Measurements from ENCODE around the gene TOX3. TPM values are rescaled to one million over a fixed set of nuclear protein-coding genes. Genes with fewer than 3 reads are reported as not detected.

The TOX3 gene
- total RNA-seq, 1 experiment from 2014 or later, result not detected

GRCh38 chr16:52496051-52496876 is 50.7 kb downstream of the TOX3 start:
- DNase-seq (ENCODE audit: extremely low read depth, low read depth), result no peak

- no peak for DNase-seq (ENCODE audit: extremely low read depth, low read depth)
Observed at GRCh38 chr16:52494621-52495020, 52.3 kb downstream of the TOX3 start.

DNA sequence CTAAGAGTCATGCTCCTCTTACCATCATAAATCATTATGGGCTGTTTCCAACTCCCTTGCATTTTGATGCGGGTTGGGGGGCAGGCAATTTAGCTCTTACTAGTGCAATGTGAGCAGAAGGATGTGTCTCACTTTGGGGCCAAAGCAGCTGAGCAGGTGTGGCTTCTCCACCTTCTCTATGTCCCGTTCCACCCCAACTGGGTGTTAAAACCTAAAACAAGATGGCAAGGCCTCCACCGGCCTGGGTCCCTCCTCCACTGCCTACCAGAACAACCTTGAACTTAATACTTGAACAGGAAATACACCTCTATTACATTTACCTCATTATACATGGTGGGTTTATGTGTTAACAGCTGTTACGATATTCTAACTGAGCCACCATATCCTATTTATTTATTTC is 52.8 kb downstream of the TOX3 start:
- no peak for DNase-seq (ENCODE audit: extremely low read depth, low read depth)

DNA sequence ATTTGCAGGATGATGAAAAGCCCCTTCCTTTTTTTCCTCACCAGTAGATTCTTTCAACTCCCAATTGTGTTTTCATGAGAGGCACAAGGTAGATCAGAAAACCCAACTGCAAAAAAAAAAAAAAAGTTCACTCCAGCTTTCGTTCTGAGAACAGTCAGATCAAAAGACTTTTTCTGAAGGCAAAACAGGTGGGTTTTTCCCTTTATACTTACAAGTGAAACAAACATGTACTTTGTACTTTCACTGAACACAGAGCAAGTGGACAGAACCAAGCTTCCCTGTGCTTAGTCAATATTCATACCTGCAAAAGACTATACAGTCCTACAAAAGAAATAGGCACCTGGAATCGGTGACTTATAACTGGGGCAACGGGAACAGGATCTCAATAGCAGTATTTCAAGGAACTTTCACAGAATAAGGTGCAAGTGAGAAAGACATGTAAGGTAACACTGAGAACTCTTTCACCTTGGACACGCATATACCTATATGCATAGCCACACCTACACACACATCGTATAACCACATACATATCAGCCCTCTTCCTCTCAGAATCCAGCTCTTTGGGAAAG is 54.1 kb downstream of the TOX3 start:
- DNase-seq (ENCODE audit: extremely low read depth, low read depth), result no peak

DNA sequence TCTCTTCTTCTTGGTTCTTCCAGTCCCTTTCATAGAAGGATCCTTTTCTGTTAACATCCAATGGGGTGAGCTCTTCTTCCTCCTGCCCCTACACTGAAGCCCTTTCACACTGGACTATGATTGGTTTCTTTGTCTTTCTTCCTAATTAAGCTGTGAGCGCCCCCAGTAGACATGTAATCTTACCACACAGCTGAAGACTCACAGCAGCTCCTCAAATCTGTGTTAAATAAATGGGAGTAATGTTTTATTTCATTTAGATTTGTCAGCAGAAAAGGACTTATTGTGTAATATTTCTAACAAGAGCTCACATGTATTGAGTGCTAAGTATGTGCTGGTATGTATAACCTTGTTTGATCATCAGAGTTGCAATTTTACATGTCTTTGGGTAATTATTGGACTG is 55.7 kb downstream of the TOX3 start:
- no peak for DNase-seq (ENCODE audit: extremely low read depth, low read depth)

- no peak for DNase-seq (ENCODE audit: extremely low read depth, low read depth)
Observed at GRCh38 chr16:52489894-52490293, 57.0 kb downstream of the TOX3 start.

DNA sequence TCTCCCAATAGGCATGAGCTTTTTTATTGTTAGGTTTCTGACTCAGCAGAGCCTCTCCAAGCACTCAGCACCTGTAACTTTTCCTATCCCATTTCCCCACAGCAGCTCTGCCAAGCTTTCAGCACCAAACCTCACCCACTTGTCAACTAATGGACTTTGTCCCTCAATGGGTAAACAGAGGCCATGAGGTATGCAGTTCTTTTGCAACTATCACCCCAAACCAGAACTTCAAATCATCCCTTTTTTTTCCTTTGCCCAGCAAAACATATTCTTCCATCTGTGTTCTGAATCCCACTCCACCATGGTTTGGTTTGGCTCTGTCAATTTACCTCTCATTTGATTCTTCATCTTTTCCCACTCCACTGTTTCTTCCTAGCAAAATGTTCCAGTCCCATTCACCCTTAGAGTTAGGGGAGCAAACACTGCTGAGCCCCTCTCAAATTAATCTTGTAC is 58.1 kb downstream of the TOX3 start:
- no peak for DNase-seq (ENCODE audit: extremely low read depth, low read depth)

GRCh38 chr16:52487849-52488457 is 59.0 kb downstream of the TOX3 start:
- DNase-seq (ENCODE audit: extremely low read depth, low read depth), result no peak

- DNase-seq (ENCODE audit: extremely low read depth, low read depth), result no peak
Observed at GRCh38 chr16:52480237-52480636, 66.7 kb downstream of the TOX3 start.

GRCh38 chr16:52476111-52476510 is 70.8 kb downstream of the TOX3 start:
- no peak for DNase-seq (ENCODE audit: extremely low read depth, low read depth)

- no peak for DNase-seq (ENCODE audit: extremely low read depth, low read depth)
Observed at GRCh38 chr16:52474679-52475078, 72.3 kb downstream of the TOX3 start.

GRCh38 chr16:52473096-52473495 is 73.8 kb downstream of the TOX3 start:
- DNase-seq (ENCODE audit: extremely low read depth, low read depth), result no peak

GRCh38 chr16:52471650-52472370 is 75.1 kb downstream of the TOX3 start:
- DNase-seq (ENCODE audit: extremely low read depth, low read depth), result no peak

DNA sequence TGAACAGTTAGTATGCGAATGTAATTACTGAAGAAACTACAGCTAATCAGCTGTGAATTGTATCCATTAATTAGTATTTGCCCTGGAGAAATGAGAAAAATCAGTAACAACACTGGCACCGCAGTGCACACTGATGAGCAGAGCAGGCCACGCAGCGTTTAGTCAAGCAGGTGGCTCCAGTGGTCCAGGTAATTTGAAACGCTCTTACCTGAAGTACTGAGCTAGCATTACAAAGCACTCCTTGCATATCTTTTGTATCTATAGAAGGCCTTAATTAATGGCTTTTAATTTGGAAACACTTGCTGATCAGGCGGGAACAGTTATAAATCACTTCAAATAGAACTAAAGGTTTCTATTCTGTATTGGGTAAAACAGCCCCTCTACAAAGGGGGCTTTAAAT is 76.4 kb downstream of the TOX3 start:
- no peak for DNase-seq (ENCODE audit: extremely low read depth, low read depth)

DNA sequence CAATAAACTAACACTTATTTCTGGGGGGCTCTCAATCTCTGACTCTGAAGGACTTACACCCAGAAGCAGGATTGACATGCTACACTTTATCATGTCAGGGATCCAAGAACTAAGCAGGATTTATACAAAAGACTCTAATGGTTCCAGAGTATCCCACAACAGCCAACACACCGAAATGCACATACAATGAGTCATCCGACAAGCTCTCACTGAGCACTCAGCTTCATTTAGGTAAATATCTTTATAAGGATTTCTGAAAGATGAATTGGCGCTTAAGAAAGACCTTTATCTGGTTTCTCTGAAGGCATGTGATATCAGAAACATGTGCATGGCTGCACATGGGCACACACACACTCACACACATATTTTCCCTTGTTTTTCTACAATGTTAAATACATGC is 77.2 kb downstream of the TOX3 start:
- DNase-seq (ENCODE audit: extremely low read depth, low read depth), result no peak

GRCh38 chr16:52469091-52469490 is 77.9 kb downstream of the TOX3 start:
- DNase-seq (ENCODE audit: extremely low read depth, low read depth), result no peak

DNA sequence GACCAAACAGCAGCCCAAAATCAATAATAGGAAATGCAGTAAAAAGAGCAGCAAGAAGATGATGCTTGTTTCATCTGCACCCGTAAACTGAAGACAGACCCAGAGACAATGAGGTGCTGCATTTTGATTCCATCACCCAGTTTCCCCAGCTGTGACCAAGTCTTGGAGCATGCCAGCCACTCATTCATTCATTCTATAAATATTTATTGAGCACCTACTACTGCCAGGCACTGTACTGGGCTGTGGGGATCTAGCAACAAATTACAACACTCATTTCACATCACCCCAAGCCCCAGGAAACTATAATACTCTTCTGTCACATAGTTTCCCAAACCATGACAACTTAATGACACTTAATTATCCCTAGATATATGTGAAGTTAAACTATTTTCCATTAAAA is 79.2 kb downstream of the TOX3 start:
- DNase-seq (ENCODE audit: extremely low read depth, low read depth), result no peak

DNA sequence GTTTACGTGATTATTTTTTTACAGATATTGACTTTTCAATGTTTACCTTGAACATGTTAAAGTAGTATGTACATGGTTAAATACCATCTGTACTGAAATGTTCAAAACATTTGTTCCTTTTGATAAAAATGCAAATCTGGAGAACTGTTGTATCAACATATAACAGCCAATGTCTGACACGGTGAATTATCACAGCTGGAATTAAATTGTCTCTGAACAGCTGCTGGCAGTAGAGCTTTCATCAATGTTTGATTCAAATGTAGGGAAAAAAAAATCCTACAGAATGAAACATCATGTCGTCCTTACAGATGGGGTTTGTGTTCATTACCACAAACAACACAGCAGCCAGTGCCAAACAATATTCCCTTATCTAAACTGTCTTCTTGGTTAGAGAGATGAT is 79.9 kb downstream of the TOX3 start:
- DNase-seq (ENCODE audit: extremely low read depth, low read depth), result no peak

- no peak for DNase-seq (ENCODE audit: extremely low read depth, low read depth)
Observed at GRCh38 chr16:52465711-52466267, 81.2 kb downstream of the TOX3 start.

GRCh38 chr16:52463904-52464303 is 83.0 kb downstream of the TOX3 start:
- DNase-seq (ENCODE audit: extremely low read depth, low read depth), result no peak

- DNase-seq (ENCODE audit: extremely low read depth, low read depth), result no peak
Observed at GRCh38 chr16:52462816-52463215, 84.1 kb downstream of the TOX3 start.

Measured in NCI-H460 (cell line).